ENCODE data around the gene MPL. TPM values are rescaled to one million over a fixed set of nuclear protein-coding genes. Genes with fewer than 3 reads are reported as not detected.
A peak's percentile ranks its signal among the peaks of the same experiment; 100 is the strongest.

The MPL gene
- polyA plus RNA-seq, 1 donor (not counting 4 experiments of a cell fraction or from before 2014, with no cell fraction given): not detected

GRCh38 chr1:43348809-43349593, 11.4 kb downstream of the MPL start:
- no peaks in the 10 kb centered on the region for H3K27me3 ChIP-seq (ENCODE audit: control insufficient read depth, extremely low read depth, insufficient read depth, low read length)
- DNase-seq (ENCODE audit: low read depth, low spot score): no peak
- H3K4me2 ChIP-seq (ENCODE audit: control insufficient read depth, extremely low read depth, insufficient read depth, low read depth, low read length): peak overlapping the region; percentile 90
- H3K9me1 ChIP-seq (ENCODE audit: control insufficient read depth, extremely low read depth, insufficient read depth, low read length): no peaks in the 10 kb centered on the region
- H3K36me3 ChIP-seq (ENCODE audit: control insufficient read depth in 2 of 2, extremely low read depth in 1 of 2, insufficient read depth in 2 of 2, low read length in 2 of 2): no peaks in the 10 kb centered on the region
- H3K9me3 ChIP-seq (ENCODE audit: control insufficient read depth, low read depth, low read length): no peaks in the 10 kb centered on the region
- peak overlapping the region; percentile 90 for H3K27ac ChIP-seq (ENCODE audit: control insufficient read depth, insufficient read depth, low read length)
- FAIRE-seq: no peak
- peak overlapping the region; percentile 41 to 80 (median 70) for H3K4me3 ChIP-seq (ENCODE audit: control insufficient read depth in 2 of 3, extremely low read depth in 1 of 3, insufficient read depth in 2 of 3, low read depth in 1 of 3, low read length in 3 of 3)
- H3K9ac ChIP-seq (ENCODE audit: control insufficient read depth, extremely low read depth, insufficient read depth, low read length): peak overlapping the region; percentile 87
- peak overlapping the region; percentile 93 for H2AFZ ChIP-seq (ENCODE audit: control insufficient read depth, low read length)
- dilution Hi-C loops (cut with MboI; ENCODE audit: extremely low pct_ligation_motif_present, low sequenced_read_pairs): no loop called here
- no peaks in the 10 kb centered on the region for H4K20me1 ChIP-seq (ENCODE audit: control insufficient read depth, extremely low read depth, insufficient read depth, low read length)
- TF ChIP-seq, protein P1, sequence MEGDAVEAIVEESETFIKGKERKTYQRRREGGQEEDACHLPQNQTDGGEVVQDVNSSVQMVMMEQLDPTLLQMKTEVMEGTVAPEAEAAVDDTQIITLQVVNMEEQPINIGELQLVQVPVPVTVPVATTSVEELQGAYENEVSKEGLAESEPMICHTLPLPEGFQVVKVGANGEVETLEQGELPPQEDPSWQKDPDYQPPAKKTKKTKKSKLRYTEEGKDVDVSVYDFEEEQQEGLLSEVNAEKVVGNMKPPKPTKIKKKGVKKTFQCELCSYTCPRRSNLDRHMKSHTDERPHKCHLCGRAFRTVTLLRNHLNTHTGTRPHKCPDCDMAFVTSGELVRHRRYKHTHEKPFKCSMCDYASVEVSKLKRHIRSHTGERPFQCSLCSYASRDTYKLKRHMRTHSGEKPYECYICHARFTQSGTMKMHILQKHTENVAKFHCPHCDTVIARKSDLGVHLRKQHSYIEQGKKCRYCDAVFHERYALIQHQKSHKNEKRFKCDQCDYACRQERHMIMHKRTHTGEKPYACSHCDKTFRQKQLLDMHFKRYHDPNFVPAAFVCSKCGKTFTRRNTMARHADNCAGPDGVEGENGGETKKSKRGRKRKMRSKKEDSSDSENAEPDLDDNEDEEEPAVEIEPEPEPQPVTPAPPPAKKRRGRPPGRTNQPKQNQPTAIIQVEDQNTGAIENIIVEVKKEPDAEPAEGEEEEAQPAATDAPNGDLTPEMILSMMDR (optimal IDR thresholded peaks at IDR 0.05 in 1 of 3, IDR thresholded peaks at IDR 0.05 in 1 of 3, conservative IDR thresholded peaks at IDR 0.05 in 1 of 3; ENCODE audit: extremely low read depth in 1 of 3, insufficient read depth in 2 of 3, low read length in 3 of 3): no peak
- TF ChIP-seq EZH2 (IDR thresholded peaks at IDR 0.05; ENCODE audit: low read length): no peak
- H3K4me1 ChIP-seq (ENCODE audit: control insufficient read depth, extremely low read depth, insufficient read depth, low read length): peaks cover 16% of the 10 kb centered on the region
- H3K79me2 ChIP-seq (ENCODE audit: control insufficient read depth, insufficient read depth, low read length): no peaks in the 10 kb centered on the region

- no peaks in the 10 kb centered on the region for H3K9me3 ChIP-seq (ENCODE audit: control insufficient read depth, low read depth, low read length)
- peak overlapping the region; percentile 87 for H3K9ac ChIP-seq (ENCODE audit: control insufficient read depth, extremely low read depth, insufficient read depth, low read length)
- H3K27ac ChIP-seq (ENCODE audit: control insufficient read depth, insufficient read depth, low read length): peak overlapping the region; percentile 90
- H3K4me1 ChIP-seq (ENCODE audit: control insufficient read depth, extremely low read depth, insufficient read depth, low read length): peaks cover 16% of the 10 kb centered on the region
- H3K9me1 ChIP-seq (ENCODE audit: control insufficient read depth, extremely low read depth, insufficient read depth, low read length): no peaks in the 10 kb centered on the region
- no peaks in the 10 kb centered on the region for H4K20me1 ChIP-seq (ENCODE audit: control insufficient read depth, extremely low read depth, insufficient read depth, low read length)
- peak overlapping the region in 2 of 3 experiments; percentile 70 to 80 for H3K4me3 ChIP-seq (ENCODE audit: control insufficient read depth in 2 of 3, extremely low read depth in 1 of 3, insufficient read depth in 2 of 3, low read depth in 1 of 3, low read length in 3 of 3)
- dilution Hi-C loops (cut with MboI; ENCODE audit: extremely low pct_ligation_motif_present, low sequenced_read_pairs): no loop called here
- H3K36me3 ChIP-seq (ENCODE audit: control insufficient read depth in 2 of 2, extremely low read depth in 1 of 2, insufficient read depth in 2 of 2, low read length in 2 of 2): no peaks in the 10 kb centered on the region
- peak overlapping the region; percentile 90 for H3K4me2 ChIP-seq (ENCODE audit: control insufficient read depth, extremely low read depth, insufficient read depth, low read depth, low read length)
- no peak for TF ChIP-seq EZH2 (IDR thresholded peaks at IDR 0.05; ENCODE audit: low read length)
- TF ChIP-seq, protein P1 (optimal IDR thresholded peaks at IDR 0.05 in 1 of 3, IDR thresholded peaks at IDR 0.05 in 1 of 3, conservative IDR thresholded peaks at IDR 0.05 in 1 of 3; ENCODE audit: extremely low read depth in 1 of 3, insufficient read depth in 2 of 3, low read length in 3 of 3): no peak
- H3K79me2 ChIP-seq (ENCODE audit: control insufficient read depth, insufficient read depth, low read length): no peaks in the 10 kb centered on the region
- H2AFZ ChIP-seq (ENCODE audit: control insufficient read depth, low read length): peak overlapping the region; percentile 93
- DNase-seq (ENCODE audit: low read depth, low spot score): no peak
- H3K27me3 ChIP-seq (ENCODE audit: control insufficient read depth, extremely low read depth, insufficient read depth, low read length): no peaks in the 10 kb centered on the region
- peak; percentile 41 for FAIRE-seq
Observed at GRCh38 chr1:43349594-43350306, 12.1 kb downstream of the MPL start.

Measured in keratinocyte (primary cell).